Body of pancreas (tissue), 4 donors: ENCODE measurements around the gene SEZ6L2.

Experiments
- POLR2A ChIP-seq, 3 donors: fragments of 450-650 bp; IDR thresholded peaks; one replicate each; pipeline ENCODE4 v1.6.1; 2016; ENCODE audit warnings: antibody characterized with exemption in 3 of 3, mild to moderate bottlenecking in 2 of 3
- TF ChIP-seq, protein P1 (sequence below), 7 experiments: fragments of 450-650 bp in 4 of 7; fragments of 200-600 bp in 3 of 7; sonication (generic) in 3 of 7; IDR thresholded peaks; one replicate each; pipeline ENCODE4 v1.5.1; 2016 to 2019; ENCODE audit warnings: antibody characterized with exemption in 7 of 7

DNA sequence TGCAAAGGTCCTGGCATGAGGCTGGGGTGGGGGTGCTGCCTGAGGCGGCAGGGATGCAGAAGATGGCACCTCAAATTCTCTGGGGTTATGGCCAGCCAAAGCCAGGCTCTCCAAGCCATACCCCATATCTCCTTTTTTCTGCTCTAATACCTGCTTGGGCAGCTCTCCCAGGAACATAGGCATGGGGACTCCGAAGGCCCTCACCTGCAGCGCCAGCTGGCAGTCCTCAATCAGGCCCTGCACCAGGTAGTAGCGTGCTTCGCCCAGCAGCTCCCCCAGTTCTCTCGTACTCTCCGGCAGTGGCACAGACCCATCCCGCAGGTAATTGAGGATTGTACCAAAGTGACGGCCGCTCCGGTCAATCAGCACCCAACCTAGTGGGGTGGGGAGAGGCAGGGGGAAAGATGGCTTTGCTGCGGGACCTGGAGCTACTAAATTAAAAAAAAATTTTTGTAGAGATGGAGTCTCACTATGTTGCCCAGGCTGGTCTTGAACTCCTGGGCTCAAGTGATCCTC lies 23.7 kb upstream of the SEZ6L2 start:
- TF ChIP-seq, protein P1, sequence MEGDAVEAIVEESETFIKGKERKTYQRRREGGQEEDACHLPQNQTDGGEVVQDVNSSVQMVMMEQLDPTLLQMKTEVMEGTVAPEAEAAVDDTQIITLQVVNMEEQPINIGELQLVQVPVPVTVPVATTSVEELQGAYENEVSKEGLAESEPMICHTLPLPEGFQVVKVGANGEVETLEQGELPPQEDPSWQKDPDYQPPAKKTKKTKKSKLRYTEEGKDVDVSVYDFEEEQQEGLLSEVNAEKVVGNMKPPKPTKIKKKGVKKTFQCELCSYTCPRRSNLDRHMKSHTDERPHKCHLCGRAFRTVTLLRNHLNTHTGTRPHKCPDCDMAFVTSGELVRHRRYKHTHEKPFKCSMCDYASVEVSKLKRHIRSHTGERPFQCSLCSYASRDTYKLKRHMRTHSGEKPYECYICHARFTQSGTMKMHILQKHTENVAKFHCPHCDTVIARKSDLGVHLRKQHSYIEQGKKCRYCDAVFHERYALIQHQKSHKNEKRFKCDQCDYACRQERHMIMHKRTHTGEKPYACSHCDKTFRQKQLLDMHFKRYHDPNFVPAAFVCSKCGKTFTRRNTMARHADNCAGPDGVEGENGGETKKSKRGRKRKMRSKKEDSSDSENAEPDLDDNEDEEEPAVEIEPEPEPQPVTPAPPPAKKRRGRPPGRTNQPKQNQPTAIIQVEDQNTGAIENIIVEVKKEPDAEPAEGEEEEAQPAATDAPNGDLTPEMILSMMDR (IDR thresholded peaks at IDR 0.05) = no peak
- no peak for TF ChIP-seq POLR2A (IDR thresholded peaks at IDR 0.05)
